Choroid plexus epithelial cell (primary cell): Measurements from ENCODE around the gene UNC5B.
A peak's percentile ranks its signal among the peaks of the same experiment; 100 is the strongest.

Experiments
- DNase-seq: peaks from one replicate; pipeline ENCODE4 v3.0.0-alpha.2; 2010; ENCODE audit warnings: low read depth
- H3K4me3 ChIP-seq: 2 replicates; pipeline ENCODE4 v1.5.1; 2011; ENCODE audit warnings: low read depth, mild to moderate bottlenecking, control low read depth, low read length, moderate library complexity
- TF ChIP-seq, protein P1 (sequence below): conservative IDR thresholded peaks from 2 replicates; pipeline ENCODE4 v1.5.1; 2011; ENCODE audit warnings: low read depth, mild to moderate bottlenecking, control low read depth, inconsistent platforms, low read length, moderate library complexity

Gene UNC5B

DNA sequence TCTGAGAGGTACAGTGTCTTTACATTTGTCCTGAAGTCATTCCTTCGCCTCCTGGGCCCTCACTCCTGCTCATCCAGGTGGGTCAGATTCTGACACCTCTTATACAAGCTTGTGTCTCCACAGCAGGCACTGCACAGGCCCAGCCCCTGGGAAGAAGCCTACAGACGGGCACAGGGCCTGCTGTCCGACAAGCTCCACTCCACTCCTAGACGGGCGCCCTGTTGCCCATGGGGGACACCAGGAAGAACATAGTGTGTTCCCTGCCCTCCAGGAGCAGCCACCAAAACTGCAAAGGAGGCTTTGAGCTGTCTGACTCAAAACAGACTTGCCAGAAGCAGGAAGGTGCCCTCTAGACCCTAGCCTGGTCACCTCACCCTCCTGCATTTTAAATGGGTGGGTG is 61.1 kb downstream of the UNC5B start:
- TF ChIP-seq, protein P1, sequence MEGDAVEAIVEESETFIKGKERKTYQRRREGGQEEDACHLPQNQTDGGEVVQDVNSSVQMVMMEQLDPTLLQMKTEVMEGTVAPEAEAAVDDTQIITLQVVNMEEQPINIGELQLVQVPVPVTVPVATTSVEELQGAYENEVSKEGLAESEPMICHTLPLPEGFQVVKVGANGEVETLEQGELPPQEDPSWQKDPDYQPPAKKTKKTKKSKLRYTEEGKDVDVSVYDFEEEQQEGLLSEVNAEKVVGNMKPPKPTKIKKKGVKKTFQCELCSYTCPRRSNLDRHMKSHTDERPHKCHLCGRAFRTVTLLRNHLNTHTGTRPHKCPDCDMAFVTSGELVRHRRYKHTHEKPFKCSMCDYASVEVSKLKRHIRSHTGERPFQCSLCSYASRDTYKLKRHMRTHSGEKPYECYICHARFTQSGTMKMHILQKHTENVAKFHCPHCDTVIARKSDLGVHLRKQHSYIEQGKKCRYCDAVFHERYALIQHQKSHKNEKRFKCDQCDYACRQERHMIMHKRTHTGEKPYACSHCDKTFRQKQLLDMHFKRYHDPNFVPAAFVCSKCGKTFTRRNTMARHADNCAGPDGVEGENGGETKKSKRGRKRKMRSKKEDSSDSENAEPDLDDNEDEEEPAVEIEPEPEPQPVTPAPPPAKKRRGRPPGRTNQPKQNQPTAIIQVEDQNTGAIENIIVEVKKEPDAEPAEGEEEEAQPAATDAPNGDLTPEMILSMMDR = no peak
- DNase-seq = no peak
- H3K4me3 ChIP-seq = no peak overlapping the region

DNA sequence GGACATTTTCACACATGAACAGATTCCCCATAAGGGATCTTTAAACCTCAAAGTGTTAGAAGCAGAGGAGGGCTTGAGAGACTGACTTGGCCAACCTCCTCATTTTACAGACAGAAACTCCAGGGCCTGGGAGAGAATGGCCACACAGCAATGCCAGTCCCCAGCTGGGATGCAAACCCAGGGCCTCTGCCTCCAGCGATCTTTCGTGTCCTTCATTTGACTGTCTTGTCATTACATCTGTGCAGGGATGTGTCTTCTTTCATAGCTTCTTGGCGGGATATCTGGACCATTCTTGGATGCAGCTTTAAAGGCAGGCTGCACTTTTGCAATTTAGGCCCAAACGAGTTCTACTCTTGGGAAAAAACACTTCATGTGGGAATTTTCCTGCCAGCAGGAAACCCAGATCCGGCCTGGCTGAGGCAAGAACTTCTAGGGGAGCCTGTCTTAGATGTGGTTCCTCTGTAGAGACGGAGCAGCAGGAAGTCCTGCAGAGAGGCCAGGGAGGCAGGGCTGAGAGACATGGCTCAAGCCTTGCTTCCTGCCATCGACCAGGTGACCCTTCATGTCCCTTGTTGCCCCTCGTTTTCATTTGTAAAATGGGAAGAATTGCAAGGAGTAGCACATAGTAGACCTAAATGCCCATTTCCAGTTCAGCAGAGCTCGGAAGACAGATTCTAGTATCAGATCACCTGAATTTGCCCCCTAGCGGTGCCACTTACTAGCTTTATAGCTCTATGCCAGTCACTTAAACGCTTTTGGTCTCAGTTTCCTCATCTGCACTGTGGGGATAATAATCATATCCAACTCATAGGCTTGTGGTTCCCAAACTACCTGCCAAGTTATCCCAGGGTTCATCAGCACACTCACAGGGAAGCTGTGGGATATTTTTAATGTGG is 62.8 kb downstream of the UNC5B start:
- peak; percentile 50 for DNase-seq
- no peak overlapping the region for H3K4me3 ChIP-seq
- TF ChIP-seq, protein P1 = no peak

DNA sequence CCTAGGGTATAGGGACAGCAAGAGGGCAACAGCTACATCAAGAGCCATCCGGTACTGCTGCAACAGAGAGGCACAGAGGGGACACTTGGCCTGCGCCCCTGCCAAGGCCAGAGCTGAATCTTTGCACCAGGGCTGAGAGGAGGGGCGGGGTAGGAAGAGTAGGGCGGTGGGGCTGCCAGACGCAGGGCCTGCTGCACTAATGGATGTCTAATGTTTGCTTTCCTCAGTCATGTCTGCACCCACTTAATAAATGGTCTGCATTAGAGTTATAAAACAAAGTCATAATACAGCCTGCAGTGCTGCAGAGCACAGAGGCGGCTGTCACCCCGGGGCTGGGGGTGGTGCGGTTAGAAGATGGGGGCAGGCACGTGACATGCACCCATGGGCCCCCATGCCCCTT is 64.5 kb downstream of the UNC5B start:
- no peak for DNase-seq
- H3K4me3 ChIP-seq = no peak overlapping the region
- TF ChIP-seq, protein P1 = no peak

DNA sequence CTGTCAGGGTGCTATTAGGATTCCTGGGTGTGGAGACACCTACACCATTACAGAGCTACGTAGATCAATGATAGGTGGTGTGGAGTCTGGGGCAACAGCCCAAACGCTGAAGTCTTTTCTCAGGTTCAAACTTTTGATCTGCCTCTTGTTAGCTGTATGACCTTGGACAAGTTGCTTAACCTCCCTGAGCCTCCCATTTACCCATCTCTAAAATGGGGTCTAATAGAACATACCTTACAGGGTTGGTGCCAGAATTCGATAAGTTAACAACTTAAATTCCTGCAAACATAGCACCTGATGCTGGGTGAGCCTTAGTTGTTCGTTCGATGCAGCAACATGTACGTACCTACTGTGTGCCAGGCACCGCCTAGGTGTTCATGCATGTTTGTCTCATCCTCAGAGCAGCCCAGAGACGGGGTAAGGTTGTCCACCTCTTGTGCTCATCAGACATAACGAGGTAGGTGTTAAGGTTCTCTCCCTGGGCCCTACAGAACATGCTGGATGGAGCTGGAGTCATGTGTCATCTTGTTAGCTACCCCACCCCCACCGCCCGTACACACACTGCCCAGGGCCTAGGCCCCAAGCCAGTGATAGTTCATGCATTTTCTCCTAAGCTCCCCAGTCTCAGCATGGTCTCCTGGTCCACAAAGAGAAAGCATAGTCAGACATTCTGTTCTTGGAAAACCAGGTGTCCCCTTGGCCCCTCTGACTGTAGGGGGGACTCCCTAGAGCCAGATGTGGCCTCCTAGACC is 65.7 kb downstream of the UNC5B start:
- DNase-seq = no peak
- no peak overlapping the region for H3K4me3 ChIP-seq
- TF ChIP-seq, protein P1 = no peak

DNA sequence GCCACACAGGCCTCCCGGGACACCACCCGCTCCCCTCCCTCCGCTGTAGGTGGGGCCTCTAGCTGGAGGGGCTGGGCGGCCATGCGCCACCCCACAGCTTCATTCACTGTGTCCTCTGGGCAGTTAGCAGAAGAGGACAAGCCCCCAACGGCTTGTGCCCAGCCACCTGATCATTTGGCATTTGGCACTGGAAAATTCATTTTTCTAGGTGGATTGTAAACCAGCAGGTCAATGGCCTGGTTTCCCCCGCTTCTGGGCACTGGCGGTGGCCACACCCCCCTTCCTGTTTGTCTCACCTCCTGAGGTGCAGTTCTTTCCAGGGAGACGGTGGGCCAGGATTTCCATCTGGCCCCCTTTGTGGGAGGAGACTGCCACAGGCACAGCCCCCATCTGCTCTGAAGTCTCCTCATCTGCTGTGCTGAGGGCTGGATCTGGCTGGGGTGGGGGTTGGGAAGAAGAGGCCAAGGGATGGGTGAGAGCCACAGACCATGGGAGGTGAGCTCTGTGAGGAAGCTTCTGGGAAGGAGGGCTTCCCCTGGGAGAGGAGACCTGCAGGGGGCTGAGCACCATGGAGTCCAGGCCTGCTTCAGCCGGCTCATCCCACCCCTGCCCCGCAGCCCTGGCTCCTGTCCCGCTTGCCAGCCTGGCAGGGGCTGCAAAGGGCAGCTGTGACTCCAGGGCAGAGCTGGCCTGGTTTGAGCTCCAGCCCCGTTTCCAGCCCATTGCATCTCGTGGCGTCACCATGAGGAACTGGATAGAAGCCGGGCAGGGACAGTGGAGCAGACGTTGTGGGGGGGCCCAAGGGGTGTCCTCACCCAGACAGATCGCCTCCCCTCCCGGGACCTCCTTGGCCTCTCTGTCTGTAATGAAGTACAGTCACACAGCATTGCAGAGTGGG is 66.6 kb downstream of the UNC5B start:
- no peak for DNase-seq
- TF ChIP-seq, protein P1 = no peak
- no peak overlapping the region for H3K4me3 ChIP-seq

DNA sequence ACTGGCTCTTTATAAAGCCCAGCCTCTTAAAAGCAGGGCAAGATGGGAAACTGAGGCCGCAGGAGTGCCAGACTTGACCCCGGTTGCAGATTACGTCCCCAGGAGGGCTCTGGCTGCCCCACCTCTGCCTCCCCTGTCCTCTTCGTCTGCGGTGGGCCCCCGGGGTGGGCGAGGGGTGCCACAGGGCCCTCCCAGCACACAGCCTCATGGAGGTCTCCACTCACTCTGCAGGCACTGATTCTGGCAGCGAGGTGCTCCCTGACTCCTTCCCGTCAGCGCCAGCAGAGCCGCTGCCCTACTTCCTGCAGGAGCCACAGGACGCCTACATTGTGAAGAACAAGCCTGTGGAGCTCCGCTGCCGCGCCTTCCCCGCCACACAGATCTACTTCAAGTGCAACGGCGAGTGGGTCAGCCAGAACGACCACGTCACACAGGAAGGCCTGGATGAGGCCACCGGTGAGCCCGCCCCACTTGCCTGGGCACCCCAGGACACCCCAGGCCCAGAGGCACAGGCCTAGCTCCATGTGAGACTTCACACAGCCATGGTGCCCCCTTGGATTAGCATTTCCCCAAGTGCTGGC is 67.3 kb downstream of the UNC5B start:
- no peak for DNase-seq
- no peak overlapping the region for H3K4me3 ChIP-seq
- TF ChIP-seq, protein P1 = no peak
